Endothelial cell (in vitro differentiated cells): ENCODE measurements around the gene SEH1L. TPM values are rescaled to one million over a fixed set of nuclear protein-coding genes. Genes with fewer than 3 reads are reported as not detected.

Experiments used
- DNase-seq: peaks from one replicate; pipeline ENCODE4 v3.0.0; 2021; ENCODE audit warnings: low spot score
- H3K27ac Mint-ChIP-seq: one replicate; pipeline ENCODE4 v1.8.0; 2021; ENCODE audit warnings: mixed read lengths, inconsistent platforms; ENCODE audit not compliant: unreplicated experiment
- H3K27me3 Mint-ChIP-seq: one replicate; pipeline ENCODE4 v1.8.0; 2021; ENCODE audit warnings: mild to moderate bottlenecking, moderate library complexity, mixed read lengths, inconsistent platforms; ENCODE audit not compliant: unreplicated experiment
- H3K36me3 Mint-ChIP-seq: one replicate; pipeline ENCODE4 v1.8.0; 2021; ENCODE audit warnings: mild to moderate bottlenecking, low read depth, mixed read lengths, inconsistent platforms; ENCODE audit not compliant: unreplicated experiment
- H3K4me1 Mint-ChIP-seq: one replicate; pipeline ENCODE4 v1.8.0; 2021; ENCODE audit warnings: mild to moderate bottlenecking, mixed read lengths, inconsistent platforms; ENCODE audit not compliant: unreplicated experiment
- H3K4me3 Mint-ChIP-seq: one replicate; pipeline ENCODE4 v1.8.0; 2021; ENCODE audit warnings: mild to moderate bottlenecking, mixed read lengths, inconsistent platforms; ENCODE audit not compliant: unreplicated experiment
- H3K9me3 Mint-ChIP-seq: one replicate; pipeline ENCODE4 v1.8.0; 2021; ENCODE audit warnings: mixed read lengths, inconsistent platforms; ENCODE audit not compliant: unreplicated experiment
- total RNA-seq: library from RNA; stranded (reverse); fragmentation: NEBNext Ultra II Directional; extraction: Animal tissue kit (Norgen Biotek cat#: 25700); gene quantifications from one replicate; pipeline ENCODE4 v1.2.1, GENCODE V29; 2021; ENCODE audit not compliant: unreplicated experiment
- TF ChIP-seq, protein P1 (sequence below): fragments of 200-600 bp; sonication (generic); IDR thresholded peaks from one replicate; pipeline ENCODE4 v1.5.0; 2021; ENCODE audit warnings: antibody characterized with exemption; ENCODE audit not compliant: unreplicated experiment

Gene SEH1L
- total RNA-seq, 1 donor from 2014 or later, result 35.1 TPM

DNA sequence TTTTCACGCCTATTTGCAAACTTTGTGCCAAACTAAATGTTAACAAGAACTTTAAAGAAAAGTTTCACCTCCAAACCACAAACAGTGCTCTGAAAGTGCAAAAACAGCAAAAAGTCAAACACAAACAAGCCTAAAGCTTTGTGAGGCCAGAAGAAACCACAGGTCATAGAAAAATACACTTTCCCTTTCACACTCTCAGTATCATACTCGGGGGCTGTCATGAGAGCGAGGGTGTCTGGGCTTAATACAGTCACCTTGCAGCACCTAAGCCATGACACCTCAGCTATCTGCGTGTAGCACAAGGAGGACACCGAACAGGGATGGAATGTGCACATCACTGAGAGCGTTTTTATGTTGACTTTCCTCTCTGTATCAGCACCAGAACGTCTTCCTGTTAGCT is 26.6 kb upstream of the SEH1L start:
- Mint-ChIP-seq H3K4me1 (no peaks in the 10 kb centered on the region), H3K4me3 (no peak overlapping the region), H3K36me3 (no peaks in the 10 kb centered on the region), H3K9me3 (no peaks in the 10 kb centered on the region), H3K27me3 (no peaks in the 10 kb centered on the region), H3K27ac (no peak overlapping the region)
- no peak for DNase-seq
- TF ChIP-seq, protein P1, sequence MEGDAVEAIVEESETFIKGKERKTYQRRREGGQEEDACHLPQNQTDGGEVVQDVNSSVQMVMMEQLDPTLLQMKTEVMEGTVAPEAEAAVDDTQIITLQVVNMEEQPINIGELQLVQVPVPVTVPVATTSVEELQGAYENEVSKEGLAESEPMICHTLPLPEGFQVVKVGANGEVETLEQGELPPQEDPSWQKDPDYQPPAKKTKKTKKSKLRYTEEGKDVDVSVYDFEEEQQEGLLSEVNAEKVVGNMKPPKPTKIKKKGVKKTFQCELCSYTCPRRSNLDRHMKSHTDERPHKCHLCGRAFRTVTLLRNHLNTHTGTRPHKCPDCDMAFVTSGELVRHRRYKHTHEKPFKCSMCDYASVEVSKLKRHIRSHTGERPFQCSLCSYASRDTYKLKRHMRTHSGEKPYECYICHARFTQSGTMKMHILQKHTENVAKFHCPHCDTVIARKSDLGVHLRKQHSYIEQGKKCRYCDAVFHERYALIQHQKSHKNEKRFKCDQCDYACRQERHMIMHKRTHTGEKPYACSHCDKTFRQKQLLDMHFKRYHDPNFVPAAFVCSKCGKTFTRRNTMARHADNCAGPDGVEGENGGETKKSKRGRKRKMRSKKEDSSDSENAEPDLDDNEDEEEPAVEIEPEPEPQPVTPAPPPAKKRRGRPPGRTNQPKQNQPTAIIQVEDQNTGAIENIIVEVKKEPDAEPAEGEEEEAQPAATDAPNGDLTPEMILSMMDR, result no peak

DNA sequence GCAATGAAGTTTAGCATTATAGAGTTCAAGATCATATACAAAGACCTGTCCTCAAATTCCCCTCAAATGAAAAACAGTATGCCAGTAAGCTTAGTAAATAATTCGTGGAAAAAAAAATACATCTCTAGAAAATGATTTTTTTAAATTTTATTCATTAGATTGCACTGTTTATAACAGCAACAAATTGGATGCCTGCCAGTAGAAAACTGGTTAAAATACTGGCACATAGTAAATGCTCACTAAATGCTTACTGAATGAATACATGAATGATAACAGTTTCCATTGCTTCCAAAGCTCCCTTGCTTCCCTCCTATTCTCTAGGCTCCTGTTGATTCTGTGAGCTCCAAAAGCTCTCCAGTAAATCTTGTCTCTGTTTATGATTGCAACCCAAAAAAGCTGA is 25.5 kb upstream of the SEH1L start:
- TF ChIP-seq, protein P1, result no peak
- H3K9me3 Mint-ChIP-seq, result no peaks in the 10 kb centered on the region
- H3K36me3 Mint-ChIP-seq, result no peaks in the 10 kb centered on the region
- no peaks in the 10 kb centered on the region for H3K27me3 Mint-ChIP-seq
- no peak for DNase-seq
- no peaks in the 10 kb centered on the region for H3K4me1 Mint-ChIP-seq
- H3K4me3 Mint-ChIP-seq, result no peak overlapping the region
- no peak overlapping the region for H3K27ac Mint-ChIP-seq

DNA sequence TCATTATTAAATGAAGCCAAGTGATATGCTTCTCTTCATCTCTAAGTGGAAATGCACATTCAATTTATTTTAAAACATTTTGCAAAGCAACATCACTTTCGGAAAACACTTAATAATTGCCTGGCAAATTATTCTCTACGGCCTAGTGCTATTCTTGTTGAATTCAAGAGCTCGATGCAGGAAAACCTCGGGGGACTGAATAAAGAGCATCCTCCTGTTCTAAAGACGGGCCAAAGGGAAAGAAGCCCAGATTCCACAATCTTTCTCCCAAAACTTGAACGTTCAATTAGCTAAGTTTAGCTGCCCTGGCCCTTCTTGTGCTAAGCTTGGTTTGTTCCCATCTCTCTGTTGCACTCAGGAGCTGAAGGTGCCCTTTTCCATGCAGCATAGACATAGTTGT is 23.2 kb upstream of the SEH1L start:
- TF ChIP-seq, protein P1, result no peak
- Mint-ChIP-seq H3K27ac (no peak overlapping the region), H3K27me3 (no peaks in the 10 kb centered on the region), H3K4me1 (no peaks in the 10 kb centered on the region), H3K4me3 (no peak overlapping the region), H3K36me3 (no peaks in the 10 kb centered on the region), H3K9me3 (no peaks in the 10 kb centered on the region)
- no peak for DNase-seq

DNA sequence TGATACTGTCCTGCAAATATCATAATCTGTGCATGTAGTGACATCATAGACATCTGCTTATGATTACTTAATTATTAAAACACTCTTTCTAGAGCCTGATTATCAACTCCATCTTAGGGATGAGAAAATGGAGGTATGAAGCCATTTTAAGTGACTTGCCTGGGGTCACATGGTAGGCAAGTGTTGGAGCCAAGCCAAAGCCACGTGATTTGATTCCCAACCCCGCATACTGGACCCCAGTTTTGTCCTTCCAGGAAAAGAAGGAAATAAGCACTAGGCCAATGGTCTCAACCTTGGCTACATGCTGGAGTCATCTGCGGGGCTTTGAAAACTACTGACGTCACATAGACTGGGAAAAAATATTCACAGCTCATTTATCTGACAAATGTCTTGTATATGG is 19.6 kb upstream of the SEH1L start:
- TF ChIP-seq, protein P1, result no peak
- no peaks in the 10 kb centered on the region for H3K4me1 Mint-ChIP-seq
- H3K9me3 Mint-ChIP-seq, result no peaks in the 10 kb centered on the region
- DNase-seq, result no peak
- no peak overlapping the region for H3K4me3 Mint-ChIP-seq
- no peaks in the 10 kb centered on the region for H3K36me3 Mint-ChIP-seq
- no peaks in the 10 kb centered on the region for H3K27me3 Mint-ChIP-seq
- H3K27ac Mint-ChIP-seq, result no peak overlapping the region

DNA sequence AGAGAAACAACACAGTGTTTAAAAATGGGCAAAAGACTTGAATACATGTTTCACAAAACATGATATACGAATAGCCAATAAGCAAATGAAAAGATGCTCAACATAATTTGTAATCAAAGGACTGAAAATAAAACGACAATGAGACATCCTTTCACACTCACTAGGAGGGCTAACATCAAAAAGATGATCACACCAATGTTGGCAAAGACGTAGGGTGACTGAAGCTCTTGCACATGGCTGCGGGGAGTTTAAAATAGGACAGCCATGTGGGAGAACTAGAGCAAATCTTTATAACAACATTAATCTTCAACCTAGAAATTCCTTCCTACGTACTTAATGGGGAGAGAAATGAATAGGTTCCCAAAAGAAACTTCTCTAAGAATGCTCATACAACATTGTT is 19.2 kb upstream of the SEH1L start:
- H3K27me3 Mint-ChIP-seq, result no peaks in the 10 kb centered on the region

More for the DNA sequence above, 19.2 kb upstream of the SEH1L start:
- Mint-ChIP-seq H3K27ac (no peak overlapping the region), H3K9me3 (no peaks in the 10 kb centered on the region), H3K36me3 (no peaks in the 10 kb centered on the region), H3K4me3 (no peak overlapping the region), H3K4me1 (no peaks in the 10 kb centered on the region)
- DNase-seq, result no peak
- TF ChIP-seq, protein P1, result no peak
